Superior temporal gyrus (tissue), 1 donor: ENCODE results near the gene FXYD3.

ENCODE experiments used
- DNase-seq: peaks from one replicate; pipeline ENCODE4 v3.0.0-alpha.2; 2016; ENCODE audit errors: extremely low spot score

FXYD3 gene

DNA sequence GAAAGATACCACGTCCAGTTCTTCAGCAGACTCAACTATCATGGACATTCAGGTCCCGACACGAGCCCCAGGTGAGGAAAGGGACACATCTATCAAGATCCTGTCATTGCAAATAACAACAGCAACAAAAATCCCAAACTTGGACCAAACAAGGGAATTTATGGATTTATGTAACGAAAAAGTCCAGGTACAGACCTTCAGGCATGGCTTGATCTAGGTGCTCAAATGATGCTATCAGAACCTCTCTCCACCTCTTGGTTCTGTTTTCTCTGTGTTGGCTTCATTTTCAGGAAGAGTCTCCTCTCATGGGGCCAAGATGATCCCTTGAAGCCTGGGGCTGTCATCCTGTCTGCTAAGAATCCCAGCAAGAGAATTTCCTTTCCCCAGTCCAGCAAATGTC lies 41.8 kb downstream of the FXYD3 start:
- no peak for DNase-seq

DNA sequence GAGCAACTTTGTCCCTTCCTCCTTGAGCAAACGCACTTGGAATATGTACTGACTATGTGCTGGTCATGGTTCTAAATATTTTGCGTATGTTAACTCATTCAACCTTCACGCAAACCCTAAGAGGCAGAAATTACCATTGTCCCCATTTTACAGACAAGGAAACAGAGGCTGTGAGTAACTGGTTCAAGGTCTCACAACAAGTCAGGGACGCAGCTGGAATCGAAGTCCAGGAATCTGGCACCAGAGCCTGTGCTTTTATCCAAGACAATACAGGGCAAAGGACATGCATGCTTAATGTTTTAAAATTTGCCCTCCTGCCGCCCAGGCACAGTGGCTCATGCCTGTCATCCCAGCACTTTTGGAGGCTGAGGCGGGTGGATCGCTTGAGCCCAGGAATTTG lies 44.0 kb downstream of the FXYD3 start:
- no peak for DNase-seq

DNA sequence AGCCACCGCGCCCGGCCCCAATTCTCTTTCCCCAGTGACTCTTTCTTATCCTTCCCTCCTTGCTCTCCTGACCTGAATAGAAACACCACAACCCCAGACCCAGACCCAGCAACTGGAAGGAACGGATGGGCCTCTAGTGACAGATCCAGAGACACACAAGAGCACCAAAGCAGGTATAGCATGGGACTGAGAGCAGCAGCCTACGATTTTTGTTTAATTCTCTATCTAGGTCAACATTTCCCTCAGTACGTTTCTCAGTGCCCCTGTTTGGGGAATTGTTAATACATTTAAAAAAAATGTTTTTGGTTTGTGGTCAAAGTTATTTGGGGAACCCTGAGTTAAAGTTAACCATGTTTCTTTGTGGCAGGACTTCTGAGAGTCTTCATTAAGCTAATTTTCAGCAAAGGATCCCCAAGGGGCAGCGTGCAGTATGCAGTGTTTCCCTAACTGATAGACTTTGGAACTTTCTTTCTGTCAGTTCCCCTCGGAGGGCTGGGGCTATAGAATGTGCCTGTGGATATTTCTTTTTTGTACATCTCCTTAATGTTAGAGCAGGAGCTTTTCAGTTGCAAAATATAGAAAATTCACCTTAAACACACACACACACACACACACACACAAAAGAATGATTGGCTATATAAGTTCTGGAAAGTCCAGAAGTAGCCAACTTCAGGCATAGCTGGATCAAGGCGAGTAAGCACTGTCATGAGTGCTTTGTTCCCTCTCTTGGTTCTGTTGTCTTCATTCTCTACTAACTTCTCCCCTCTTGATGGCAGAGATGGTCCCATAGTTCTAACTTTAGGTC lies 45.2 kb downstream of the FXYD3 start:
- DNase-seq = no peak

DNA sequence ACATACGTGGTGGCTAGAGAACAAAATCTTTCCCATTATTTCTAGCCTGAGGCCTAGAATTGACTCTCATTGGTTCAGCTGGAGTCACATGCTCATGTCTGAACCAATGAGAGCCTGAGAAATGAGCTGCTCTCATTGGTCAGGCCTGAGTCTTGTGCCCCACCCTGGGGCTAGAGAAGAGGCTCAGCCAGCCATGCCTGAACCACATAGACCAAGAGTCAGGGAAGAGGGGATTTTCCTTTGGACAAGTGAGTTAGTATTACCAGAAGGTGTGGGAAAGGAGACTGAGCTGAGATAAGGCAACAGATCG lies 45.8 kb downstream of the FXYD3 start:
- no peak for DNase-seq

DNA sequence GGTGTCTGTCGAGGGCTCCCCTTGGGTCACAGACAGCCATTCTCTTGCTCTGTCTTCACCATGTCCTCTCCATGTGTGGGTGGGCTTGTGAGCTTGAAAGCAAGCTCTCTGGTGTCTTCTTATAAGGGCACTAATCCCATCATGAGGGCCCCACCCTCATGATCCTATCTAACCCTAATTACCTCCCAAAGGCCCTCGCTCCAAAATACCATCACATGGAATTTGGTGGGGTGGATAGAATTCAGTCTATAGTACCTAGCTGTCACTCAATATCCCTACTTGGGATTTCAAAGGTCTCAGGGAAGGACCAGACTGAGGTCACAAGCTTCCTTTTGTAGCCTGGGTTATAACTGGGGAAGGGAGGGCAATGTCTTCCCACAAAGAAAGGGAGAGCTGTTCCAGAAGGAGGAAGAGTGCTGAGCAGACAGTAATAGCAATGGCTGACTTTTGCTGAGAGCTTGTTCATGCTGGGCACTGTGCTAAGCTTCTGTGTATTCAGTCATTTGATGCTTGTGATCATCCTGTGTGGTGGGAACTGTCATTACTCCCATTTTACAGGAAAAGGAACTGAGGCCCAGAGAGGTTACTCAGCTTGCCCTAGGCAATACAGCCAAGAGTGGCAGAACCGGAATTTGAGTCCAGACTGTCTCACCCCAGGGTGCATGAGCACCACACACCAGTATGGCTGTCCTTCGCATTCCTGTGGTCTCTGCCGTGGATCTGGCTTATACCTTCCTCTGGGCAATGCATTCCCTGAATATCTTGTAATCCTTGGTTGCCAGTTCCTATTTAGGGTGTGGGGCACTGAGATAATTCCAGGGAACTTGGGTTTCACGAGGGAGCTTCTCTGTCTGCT lies 47.1 kb downstream of the FXYD3 start:
- no peak for DNase-seq

DNA sequence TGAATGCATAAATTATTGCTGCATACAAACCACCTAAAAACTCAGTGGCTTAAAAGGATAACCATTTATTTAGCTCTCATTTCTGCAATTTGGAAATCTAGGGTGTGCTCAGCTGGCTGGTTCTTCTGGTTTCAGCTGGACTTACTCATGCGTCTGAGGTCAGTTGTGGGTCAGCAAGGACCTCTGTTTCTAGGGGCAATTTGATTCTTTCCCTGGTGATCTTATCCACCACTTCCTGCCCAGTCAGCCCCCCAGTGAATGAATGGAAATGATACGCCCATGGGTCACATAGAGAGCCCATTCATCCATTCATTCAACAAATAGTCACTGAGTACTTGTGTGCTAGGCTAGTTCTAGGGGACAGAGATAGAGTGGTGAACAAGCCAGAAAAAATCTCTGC lies 48.8 kb downstream of the FXYD3 start:
- DNase-seq = no peak

DNA sequence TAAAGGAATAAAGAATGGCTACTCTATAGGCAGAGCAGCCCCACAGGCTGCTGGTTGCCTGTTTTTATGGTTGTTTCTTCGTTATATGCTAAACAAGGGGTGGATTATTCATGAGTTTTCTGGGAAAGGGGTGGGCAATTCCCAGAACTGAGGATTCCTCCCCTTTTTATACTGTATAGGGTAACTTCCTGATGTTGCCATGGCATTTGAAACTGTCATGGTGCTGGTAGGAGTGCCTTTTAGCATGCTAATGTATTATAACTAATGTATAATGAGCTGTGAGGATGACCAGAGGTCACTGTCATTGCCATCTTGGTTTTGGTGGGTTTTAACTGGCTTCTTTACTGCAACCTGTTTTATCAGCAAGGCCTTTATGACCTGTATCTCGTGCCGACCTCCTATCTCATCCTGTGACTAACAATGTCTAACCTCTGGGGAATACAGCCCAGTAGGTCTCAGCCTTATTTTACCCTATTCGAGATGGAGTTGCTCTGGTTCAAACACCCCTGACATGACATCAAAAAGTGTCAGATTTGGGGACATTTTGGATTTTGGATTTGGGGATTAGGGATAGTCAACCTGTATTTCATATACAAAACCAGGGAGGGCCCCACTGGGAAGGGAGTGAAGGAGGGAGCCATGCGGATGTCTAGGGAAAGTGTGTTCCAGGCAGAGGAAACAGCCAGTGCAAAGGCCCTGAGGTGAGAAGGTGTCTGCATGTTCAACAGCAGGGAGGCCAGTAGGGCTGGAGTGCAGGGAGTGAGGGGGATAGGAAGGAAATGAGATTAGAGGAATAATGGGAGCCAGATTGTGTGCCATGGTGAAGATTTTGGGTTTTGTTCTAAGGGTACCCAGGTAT lies 49.8 kb downstream of the FXYD3 start:
- DNase-seq = no peak

DNA sequence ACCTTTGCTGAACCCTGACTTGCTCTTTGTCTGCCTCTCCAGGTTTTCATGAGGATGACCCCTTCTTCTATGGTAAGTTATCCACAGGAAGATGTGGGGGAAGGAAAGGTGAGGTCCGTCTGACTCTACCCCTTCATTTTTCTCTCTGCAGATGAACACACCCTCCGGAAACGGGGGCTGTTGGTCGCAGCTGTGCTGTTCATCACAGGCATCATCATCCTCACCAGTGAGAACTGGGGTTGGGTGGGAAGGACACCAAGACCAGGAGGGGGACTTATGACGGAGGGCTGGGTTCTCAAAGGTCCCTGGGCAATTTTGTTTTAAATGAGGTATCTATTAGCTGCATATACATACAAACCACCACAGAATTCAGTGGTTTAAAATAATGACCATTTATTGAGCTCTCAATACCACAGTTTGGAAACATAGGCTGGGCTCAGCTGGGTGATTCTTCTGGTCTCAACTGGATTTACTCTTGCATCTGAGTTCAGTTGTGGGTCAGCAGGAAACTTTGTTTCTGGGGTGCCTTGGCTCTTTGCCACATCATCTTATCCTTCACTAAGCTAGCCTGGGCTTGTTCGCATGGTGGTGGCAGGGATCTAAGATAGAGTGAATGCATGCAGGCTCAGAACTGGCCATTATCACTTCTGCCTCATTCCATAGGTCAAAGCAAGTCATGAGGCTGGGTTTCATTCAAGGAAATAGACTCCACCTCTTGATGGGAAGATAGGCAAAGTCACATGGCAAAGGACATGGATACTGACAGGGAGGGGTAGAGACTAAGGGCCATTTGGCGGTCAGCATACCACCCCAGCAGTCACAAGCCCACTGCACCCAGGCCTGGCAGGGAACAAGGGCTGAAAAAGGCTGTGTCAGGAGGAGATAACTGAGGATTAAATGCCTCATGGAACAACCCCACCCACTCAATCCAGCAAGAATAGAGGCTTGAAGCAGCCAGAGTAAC lies 50.8 kb downstream of the FXYD3 start:
- DNase-seq = no peak

DNA sequence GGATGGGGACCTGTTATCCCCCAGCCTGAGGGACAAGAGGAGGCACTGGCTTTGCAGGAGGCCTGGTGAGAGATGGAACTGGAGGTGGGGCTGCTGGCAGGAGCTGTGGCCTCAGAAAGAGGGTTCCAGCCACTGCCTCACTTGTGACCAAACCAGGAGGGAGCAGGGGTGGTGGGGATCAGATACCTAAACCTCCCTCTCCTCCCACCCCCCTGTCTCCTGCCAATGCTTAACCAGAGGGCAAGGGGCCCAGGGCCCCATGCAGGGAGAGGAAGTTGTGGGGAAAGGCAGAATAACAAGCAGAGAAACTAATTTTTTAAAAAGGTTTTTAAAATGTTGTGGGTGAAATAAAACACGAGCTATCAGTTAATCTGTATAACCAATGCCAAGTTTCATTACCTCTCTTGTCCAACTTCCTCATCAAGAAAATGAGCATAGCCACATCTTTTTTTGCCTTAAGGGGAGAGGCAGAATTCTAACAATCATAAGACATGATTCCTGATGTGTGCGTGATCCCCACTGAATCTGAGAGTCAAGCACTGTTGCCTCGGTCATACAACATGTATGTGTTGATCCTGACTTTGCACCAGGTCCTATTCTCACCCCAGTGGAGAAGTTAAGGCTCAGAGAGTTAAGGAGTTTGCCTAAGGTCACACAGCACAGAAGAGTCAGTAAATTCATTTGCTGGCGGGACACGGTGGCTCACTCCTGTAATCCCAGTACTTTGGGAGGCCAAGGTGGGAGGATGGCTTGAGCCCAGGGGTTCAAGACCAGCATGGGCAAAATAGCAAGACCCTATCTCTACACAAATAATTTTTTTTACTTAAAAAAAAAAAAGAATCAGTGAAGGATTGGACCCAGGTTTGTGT lies 51.9 kb downstream of the FXYD3 start:
- no peak for DNase-seq

DNA sequence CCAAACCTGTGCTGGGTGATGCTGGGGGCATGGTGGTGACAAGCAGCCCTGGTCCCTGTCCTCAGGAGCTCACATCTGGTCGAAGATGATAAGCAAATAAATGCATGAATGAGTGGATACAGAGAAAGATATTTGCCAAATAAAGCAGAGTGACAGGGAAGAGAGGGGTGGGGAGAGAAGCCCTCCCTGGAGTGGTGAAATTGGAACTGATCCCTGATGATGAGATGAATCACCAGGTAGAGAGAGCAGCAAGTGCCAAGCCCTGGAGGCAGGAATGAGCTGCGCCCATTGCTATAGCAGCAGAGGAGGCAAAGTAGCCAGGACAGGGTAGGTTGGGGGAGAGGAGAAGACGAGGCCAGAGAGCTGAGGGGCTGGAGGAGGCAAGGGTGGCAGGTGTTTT lies 52.6 kb downstream of the FXYD3 start:
- no peak for DNase-seq

DNA sequence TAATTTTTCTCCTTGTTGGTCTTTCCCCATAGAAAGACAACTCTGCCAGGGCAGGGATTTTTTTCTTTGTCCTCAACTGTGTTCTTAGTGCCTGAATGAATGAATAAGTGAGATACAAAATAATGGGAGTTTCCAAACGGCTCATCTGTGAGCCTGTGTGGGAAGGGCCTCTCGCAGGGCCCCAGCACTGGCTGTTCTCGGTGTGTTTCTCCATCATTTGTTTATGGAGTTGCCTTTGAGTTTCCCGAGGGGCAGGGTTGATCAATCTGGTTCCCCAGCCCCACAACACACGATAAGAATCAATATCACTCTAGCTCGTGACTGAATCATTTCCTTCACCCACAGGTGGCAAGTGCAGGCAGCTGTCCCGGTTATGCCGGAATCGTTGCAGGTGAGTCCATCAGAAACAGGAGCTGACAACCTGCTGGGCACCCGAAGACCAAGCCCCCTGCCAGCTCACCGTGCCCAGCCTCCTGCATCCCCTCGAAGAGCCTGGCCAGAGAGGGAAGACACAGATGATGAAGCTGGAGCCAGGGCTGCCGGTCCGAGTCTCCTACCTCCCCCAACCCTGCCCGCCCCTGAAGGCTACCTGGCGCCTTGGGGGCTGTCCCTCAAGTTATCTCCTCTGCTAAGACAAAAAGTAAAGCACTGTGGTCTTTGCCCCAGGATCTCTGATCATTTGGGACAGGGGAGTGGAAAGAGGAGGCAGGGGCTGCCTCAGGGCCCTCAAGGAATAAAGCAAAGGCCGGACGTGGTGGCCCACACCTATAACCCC lies 53.8 kb downstream of the FXYD3 start:
- no peak for DNase-seq

DNA sequence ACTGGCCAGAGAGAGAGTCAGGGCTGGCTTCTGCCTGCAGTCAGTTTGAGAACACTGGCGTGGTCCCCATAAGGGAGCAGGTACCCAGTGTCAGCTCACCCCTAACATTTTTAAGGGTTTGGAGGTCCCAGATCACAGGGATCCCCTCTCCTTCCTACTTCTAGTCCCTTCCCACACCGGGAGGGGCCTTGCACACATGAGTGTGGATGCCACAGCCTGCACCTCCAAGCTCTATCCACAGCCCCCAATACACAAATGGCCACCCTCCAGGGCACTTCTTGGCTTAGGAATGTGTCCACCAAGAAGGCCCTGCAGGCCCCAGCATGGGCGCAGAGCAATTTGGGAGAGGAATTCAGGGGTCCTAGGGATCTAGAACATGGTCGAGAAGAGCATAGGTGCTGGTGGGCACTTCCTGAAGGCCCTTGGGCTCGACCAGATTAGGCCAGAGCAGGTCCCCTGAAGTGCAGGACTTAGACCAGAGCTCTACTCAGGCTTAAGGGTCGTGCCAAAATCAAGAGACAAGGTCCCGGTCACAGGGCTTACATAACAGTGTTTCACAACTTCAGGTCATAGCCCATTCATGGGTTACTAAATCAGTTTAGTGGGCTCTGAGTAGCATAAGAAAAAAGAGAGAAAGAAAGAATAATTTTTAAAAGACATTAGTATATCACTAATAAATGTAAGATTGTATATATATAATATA lies 54.9 kb downstream of the FXYD3 start:
- DNase-seq = no peak

DNA sequence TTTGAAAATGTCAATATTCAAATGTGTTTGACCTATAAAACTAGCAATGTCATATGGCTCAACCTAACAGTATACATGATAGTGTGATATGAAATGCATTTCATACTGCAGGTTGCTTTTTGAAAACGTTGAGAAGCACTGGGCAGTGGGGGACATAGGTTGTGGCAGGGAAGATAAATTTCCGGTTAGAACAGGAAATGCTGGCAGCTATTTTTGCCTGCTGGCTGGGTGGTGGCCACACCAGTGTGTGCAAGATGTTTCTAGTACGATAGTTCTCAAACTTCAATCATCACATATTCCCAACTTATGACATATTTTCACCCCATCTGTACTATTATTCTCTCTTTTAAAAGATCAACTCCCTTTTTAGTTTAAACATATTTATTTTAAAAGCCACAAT lies 56.1 kb downstream of the FXYD3 start:
- DNase-seq = no peak
